Large intestine (tissue), 3 donors: ENCODE results near the gene CIBAR2. TPM values are rescaled to one million over a fixed set of nuclear protein-coding genes. Genes with fewer than 3 reads are reported as not detected.

Source experiments
- DNase-seq, 2 donors: peaks; one replicate each; pipeline versions ENCODE4 v3.0.0 to v3.0.0-alpha.2; 2013
- H3K27ac ChIP-seq: one replicate; pipeline ENCODE4 v1.5.1; 2013; ENCODE audit warnings: low read length
- H3K27me3 ChIP-seq: 2 replicates; pipeline ENCODE4 v1.6.1; 2013; ENCODE audit warnings: low read length; ENCODE audit not compliant: control insufficient read depth, insufficient read depth
- H3K36me3 ChIP-seq: 2 replicates; pipeline ENCODE4 v1.6.1; 2013; ENCODE audit warnings: low read length; ENCODE audit not compliant: control insufficient read depth, insufficient read depth
- H3K4me1 ChIP-seq: one replicate; pipeline ENCODE4 v1.6.1; 2013; ENCODE audit warnings: low read length; ENCODE audit not compliant: control insufficient read depth, insufficient read depth
- H3K4me3 ChIP-seq: one replicate; pipeline ENCODE4 v1.5.1; 2013; ENCODE audit warnings: low read length
- H3K9me3 ChIP-seq: one replicate; pipeline ENCODE4 v1.6.1; 2013; ENCODE audit warnings: mild to moderate bottlenecking, low read depth, low read length, moderate library complexity; ENCODE audit not compliant: control insufficient read depth
- WGBS: methylation state at CpG from one replicate; pipeline ENCODE4 v1.1.5; 2013; ENCODE audit warnings: low lambda C conversion rate; ENCODE audit not compliant: insufficient coverage; 5-methylcytosine and 5-hydroxymethylcytosine counted together
- polyA plus RNA-seq: library from polyadenylated mRNA; unstranded; fragments of 120-200 nt; gene quantifications from one replicate; pipeline ENCODE4 v1.2.1, GENCODE V29; 2013

Gene CIBAR2
- polyA plus RNA-seq, 1 donor: 0.30 TPM

DNA sequence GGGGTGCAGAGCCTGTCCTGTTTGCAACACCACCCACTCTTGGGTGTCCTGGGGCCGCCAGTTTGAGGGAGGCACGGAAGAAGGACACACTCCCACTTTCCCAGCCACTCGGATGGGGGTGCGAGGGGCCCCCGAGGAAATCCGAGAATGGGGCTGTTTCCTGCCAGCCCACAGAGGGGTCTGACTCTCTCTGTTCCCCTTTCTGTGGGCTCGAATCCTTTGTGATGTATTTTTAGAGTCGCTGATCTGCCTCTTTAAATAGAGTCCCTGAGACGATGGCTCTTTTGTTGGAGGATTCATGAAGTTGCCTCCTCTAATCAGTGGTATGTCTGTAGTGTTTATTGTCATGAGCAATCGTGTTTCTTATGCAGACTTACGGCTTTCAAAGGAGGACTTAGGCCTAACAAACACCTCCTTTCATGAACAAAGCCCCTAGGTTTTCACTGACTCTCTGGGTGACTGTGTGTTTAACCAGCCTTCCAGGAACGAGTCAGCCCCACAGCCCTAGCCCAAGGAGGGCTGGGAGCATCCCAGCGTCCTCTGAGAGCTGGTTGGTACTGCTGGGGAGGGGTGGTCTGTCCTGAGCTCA lies 29.1 kb downstream of the CIBAR2 start:
- H3K36me3 ChIP-seq: peaks cover 15% of the 10 kb centered on the region
- DNase-seq: no peak
- H3K4me3 ChIP-seq: no peak overlapping the region
- no peak overlapping the region for H3K27ac ChIP-seq
- H3K27me3 ChIP-seq: no peaks in the 10 kb centered on the region
- H3K9me3 ChIP-seq: no peaks in the 10 kb centered on the region
- WGBS: no CpG with 5 or more reads among the region's 13 CpGs
- peaks cover 16% of the 10 kb centered on the region for H3K4me1 ChIP-seq

DNA sequence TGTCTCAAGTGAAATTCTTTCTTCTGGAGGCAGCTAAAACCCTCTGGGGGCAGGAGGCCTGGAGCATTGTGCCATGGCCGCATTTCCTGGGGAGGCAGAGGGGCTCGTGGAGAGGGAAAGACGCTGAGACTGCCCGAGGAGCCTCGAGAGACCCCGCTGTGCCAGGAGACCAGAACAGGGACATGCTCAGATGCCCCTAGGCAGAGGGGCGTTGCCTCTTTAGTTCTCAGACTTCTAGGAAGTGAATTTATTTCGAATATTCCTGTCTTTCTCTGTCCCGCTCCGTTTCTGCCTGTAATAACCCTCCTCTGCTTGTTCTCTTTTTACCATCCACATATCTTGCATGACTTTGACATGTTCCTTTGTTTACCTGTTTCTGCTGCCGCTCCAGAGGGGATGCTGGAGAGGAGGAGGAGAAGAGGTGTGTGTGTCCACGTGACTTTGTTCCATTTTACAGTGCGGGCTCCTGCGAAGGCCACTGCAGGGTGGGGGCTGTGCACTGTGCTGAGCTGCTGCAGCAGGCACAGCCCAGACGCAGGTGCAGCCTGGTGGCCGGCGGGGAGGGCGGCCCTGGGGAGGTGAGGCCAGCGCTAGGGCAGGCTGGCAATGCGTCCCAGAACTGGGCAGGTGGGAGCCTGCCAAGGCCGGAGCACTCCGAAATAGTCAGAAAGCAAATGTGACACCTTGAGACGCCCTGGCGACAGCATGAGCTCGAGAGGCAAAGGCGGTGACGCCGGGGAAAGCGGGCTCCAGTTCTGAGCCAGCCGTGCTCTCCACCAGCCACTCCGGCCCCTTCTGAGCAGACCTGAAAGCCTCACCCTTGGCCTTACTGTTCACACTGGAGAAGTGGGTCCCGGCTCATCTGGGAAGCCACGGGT lies 29.9 kb downstream of the CIBAR2 start:
- H3K4me1 ChIP-seq: peaks cover 16% of the 10 kb centered on the region
- H3K9me3 ChIP-seq: no peaks in the 10 kb centered on the region
- no CpG with 5 or more reads among the region's 33 CpGs for WGBS
- H3K4me3 ChIP-seq: no peak overlapping the region
- H3K36me3 ChIP-seq: peaks cover 21% of the 10 kb centered on the region
- no peak overlapping the region for H3K27ac ChIP-seq
- no peaks in the 10 kb centered on the region for H3K27me3 ChIP-seq
- DNase-seq: peak in 1 of 2 donors; percentile 45

DNA sequence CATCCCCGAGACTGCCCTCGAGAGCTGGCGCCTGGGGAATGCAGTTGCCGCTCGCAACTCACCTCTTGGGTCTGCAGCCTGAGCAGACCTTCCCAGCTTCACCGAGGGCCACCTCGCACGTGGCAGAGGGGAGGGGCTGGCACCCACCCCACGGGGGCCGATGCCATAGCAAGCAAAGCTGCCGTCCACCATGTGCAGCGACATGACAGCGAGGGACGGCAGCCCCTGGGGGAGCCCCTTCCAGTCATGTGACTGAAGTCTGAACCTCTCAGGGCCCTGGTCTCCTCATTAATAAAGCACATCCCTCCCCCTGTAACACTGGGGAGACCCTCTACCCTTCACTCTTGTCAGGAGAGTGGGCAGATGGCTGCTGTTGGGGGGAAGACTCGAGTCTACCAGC lies 30.5 kb downstream of the CIBAR2 start:
- no CpG with 5 or more reads among the region's 15 CpGs for WGBS
- H3K27me3 ChIP-seq: no peaks in the 10 kb centered on the region
- peaks cover 27% of the 10 kb centered on the region for H3K36me3 ChIP-seq

DNA sequence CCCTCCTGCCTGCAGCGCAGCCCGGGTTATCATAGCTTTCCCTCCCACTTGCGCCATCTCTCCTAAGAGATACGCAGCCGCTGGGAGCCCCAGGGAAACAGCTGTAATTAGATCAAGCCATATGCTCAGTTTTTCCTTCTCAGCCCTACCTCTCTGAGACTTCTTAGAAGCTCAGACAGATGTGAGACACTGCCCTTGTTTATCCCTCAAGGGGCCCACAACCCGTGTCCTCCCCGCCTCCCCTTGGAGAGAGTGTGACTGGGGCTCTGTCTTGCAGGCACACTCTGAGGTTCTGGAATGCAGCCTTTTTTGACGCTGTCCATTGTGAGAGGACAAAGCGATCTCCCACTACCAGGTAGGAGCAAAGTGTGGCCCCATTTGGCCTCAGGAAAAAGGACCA lies 31.2 kb downstream of the CIBAR2 start:
- H3K4me1 ChIP-seq: peaks cover 11% of the 10 kb centered on the region
- H3K27me3 ChIP-seq: no peaks in the 10 kb centered on the region
- DNase-seq: no peak
- H3K36me3 ChIP-seq: peaks cover 31% of the 10 kb centered on the region
- no peaks in the 10 kb centered on the region for H3K9me3 ChIP-seq
- no peak overlapping the region for H3K4me3 ChIP-seq
- H3K27ac ChIP-seq: no peak overlapping the region
- WGBS: no CpG with 5 or more reads among the region's 9 CpGs

More for the DNA sequence above, 30.5 kb downstream of the CIBAR2 start:
- DNase-seq: no peak
- no peaks in the 10 kb centered on the region for H3K9me3 ChIP-seq
- H3K4me3 ChIP-seq: no peak overlapping the region
- no peak overlapping the region for H3K27ac ChIP-seq
- peaks cover 11% of the 10 kb centered on the region for H3K4me1 ChIP-seq

DNA sequence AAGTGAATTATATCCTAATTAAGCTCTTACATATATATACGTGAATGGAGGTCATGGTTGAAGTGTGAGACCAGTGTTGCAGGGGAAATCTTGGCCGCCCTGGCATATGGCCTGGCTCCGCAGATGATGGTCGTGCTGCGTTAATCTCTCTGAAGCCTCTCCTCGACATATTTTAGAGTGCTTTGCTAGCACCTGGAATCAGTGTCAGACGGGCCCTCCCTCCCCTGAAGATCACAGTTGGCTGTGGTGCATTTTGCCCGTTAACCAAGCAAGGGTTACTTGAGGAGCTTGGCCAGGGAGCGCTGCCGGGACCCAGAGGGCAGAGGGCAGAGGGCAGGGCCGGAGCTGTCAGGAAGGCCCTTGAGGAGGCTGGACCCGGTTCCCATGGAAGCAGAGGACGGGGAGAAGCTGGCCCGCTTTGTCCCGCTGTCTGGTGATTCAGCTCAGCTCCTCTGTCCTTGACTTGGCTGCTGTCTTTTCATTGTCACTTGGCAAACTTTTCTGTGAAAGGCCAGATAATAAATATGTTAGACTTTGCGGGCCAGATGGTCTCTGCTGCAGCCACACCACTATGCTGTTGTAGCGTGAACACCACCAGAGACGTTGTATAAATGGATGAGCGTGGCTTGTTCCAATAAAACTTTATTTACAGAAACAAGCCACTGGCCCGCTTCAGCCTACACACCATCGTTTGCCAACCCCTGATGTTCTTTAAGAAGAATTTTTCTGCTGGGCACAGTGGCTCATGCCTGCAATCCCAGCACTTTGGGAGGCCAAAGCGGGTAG lies 32.3 kb downstream of the CIBAR2 start:
- no peaks in the 10 kb centered on the region for H3K9me3 ChIP-seq
- no peak overlapping the region for H3K27ac ChIP-seq
- peaks cover 11% of the 10 kb centered on the region for H3K4me1 ChIP-seq
- no peaks in the 10 kb centered on the region for H3K27me3 ChIP-seq
- no peak for DNase-seq
- H3K36me3 ChIP-seq: peaks cover 34% of the 10 kb centered on the region
- WGBS: no CpG with 5 or more reads among the region's 22 CpGs
- H3K4me3 ChIP-seq: no peak overlapping the region

DNA sequence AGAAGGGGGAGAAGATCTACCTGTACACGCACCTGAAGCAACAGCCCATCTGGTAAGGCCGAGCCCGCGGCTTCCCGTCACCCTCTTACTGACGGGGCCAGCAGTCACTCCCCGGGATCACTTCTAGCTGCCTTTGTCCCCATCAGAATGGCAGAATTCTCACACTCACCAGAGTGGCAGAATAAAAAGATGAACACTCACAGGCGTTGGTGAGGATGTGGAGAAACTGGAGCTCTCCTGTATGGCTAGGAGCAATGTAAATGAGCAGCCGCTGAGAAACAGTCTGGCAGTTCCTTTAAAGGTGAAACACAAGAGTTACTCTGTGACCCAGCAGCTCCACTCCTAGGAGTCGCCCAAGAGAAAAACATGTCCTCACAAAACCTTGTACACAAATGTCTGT lies 33.3 kb downstream of the CIBAR2 start:
- Histone ChIP-seq H3K4me3 (no peak overlapping the region), H3K4me1 (peaks cover 11% of the 10 kb centered on the region), H3K27me3 (no peaks in the 10 kb centered on the region), H3K36me3 (peaks cover 38% of the 10 kb centered on the region), H3K9me3 (no peaks in the 10 kb centered on the region), H3K27ac (no peak overlapping the region)
- DNase-seq: no peak
- WGBS: no CpG with 5 or more reads among the region's 10 CpGs

DNA sequence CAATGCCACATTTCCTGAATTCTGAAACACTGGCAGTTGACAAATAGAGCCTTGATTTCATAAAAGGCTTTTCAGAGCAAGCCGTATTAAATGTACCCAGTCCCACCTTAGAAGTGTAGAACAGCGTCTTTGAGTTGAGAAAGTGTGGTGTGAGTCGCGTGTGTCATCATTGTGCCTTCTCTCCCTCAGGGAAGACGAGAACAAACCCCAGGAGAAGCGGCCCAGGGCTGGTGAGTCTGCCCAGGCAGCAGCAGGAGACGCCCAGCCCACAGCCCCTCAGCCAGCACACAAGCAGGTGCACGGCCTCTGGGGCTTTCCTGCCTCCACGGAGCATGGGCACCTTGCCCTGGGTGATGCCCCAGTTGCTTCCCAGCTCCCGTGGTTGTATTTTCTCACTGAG lies 34.0 kb downstream of the CIBAR2 start:
- no CpG with 5 or more reads among the region's 10 CpGs for WGBS
- no peaks in the 10 kb centered on the region for H3K27me3 ChIP-seq
- H3K36me3 ChIP-seq: peaks cover 43% of the 10 kb centered on the region
- no peaks in the 10 kb centered on the region for H3K9me3 ChIP-seq
- H3K27ac ChIP-seq: no peak overlapping the region
- peaks cover 11% of the 10 kb centered on the region for H3K4me1 ChIP-seq
- DNase-seq: no peak
- H3K4me3 ChIP-seq: no peak overlapping the region

DNA sequence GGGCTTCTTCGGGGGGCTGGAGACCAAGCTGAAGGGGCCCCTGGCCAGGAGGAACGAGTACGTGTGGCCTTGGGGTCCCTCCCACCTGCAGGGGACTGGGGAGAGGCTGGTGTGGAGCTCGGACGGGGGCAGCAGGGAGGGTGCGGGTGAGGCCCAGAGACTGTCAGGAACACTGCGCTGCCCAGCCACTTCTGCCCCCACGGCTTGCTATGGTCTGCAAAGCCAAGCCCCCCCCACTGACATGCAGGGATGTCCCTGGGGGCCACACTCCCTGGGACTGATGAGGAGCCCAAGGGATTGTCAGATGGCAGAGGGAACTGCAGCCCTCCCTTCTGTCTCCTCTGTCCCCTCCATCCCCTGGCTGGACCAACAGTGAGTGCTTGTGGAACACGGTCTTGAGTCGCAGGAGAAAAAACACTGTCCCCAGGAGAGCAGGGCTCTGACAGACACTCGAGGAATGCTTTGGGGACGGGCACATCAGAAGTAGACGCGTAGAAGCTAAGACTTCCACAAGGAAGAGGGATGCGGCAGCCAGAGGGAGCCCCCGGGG lies 34.6 kb downstream of the CIBAR2 start:
- Histone ChIP-seq H3K9me3 (no peaks in the 10 kb centered on the region), H3K4me1 (peaks cover 6% of the 10 kb centered on the region), H3K27me3 (no peaks in the 10 kb centered on the region), H3K27ac (no peak overlapping the region), H3K36me3 (peaks cover 47% of the 10 kb centered on the region), H3K4me3 (no peak overlapping the region)
- no CpG with 5 or more reads among the region's 16 CpGs for WGBS
- DNase-seq: no peak

DNA sequence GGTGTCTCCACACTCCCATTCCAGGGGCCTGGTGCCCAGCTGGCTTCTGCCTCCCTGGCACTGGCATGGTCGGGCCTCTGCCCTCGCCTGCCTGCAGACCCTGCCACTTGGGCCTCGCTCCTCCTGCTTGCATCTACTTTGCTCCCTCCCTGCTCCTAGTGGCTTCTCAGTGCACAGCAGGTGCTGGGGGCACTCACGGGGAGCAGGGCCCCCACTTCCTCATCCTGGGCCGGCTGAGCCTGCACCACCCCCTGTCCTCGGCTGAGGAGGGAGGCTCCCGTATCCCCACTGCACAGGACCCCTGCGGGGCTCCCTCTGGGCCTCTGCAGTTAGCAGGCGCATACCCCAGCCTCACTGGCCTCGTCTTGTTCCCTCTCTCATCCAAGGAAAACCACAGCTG lies 35.2 kb downstream of the CIBAR2 start:
- no peak overlapping the region for H3K4me3 ChIP-seq
- no CpG with 5 or more reads among the region's 10 CpGs for WGBS
- H3K9me3 ChIP-seq: no peaks in the 10 kb centered on the region
- H3K36me3 ChIP-seq: peaks cover 49% of the 10 kb centered on the region
- no peaks in the 10 kb centered on the region for H3K27me3 ChIP-seq
- H3K27ac ChIP-seq: no peak overlapping the region
- no peaks in the 10 kb centered on the region for H3K4me1 ChIP-seq
- DNase-seq: no peak

DNA sequence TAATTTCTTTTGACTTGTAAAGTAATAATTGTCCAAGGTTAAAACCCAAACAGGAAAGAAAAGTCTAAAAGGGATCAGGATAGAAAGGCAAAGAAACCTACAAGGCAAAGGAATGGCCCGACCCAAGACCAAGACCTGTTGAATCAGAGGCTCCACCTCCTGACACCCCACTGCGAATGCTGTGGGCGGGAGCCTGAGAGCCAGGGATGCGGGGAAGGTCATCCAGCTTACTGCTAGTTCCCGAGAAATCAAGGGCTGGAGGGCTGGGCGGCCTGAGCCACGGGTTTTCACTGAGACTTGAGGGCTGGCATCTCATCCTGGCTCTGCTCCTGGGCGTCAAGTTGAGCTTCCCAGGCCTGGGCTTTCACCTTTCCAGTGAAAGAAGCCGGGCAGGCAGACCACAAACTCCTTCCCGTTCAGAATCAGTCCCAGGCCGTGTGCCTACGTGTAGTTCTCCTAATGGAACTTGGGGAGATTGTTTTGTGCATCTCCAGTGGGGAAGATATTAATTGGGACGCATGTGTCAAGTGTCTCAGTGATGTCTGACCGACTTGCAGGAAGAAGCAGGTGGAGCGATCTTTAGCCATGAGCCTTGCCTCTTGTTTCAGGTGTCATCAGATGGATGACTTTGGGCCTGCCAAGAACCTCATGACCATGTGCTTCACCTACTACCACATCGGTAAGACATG lies 36.9 kb downstream of the CIBAR2 start:
- Histone ChIP-seq H3K4me3 (no peak overlapping the region), H3K27me3 (no peaks in the 10 kb centered on the region), H3K36me3 (peaks cover 45% of the 10 kb centered on the region), H3K27ac (no peak overlapping the region), H3K4me1 (no peaks in the 10 kb centered on the region), H3K9me3 (no peaks in the 10 kb centered on the region)
- no peak for DNase-seq
- no CpG with 5 or more reads among the region's 16 CpGs for WGBS
